H9 (cell line): Measurements from ENCODE around the gene USP35. TPM values are rescaled to one million over a fixed set of nuclear protein-coding genes. Genes with fewer than 3 reads are reported as not detected.

Experiments used
- DNase-seq: peaks from one replicate; pipeline ENCODE4 v3.0.0-alpha.2; 2017
- H2AFZ ChIP-seq: one replicate; pipeline ENCODE4 v1.6.1; 2013; ENCODE audit warnings: mild to moderate bottlenecking, low read length, control low read depth, moderate library complexity
- H2AK5ac ChIP-seq: 2 replicates; pipeline ENCODE4 v1.6.1; 2013; ENCODE audit warnings: low read length, control low read depth, mixed read lengths; ENCODE audit not compliant: insufficient read length
- H2BK120ac ChIP-seq: one replicate; pipeline ENCODE4 v1.6.1; 2013; ENCODE audit warnings: low read depth, mild to moderate bottlenecking, low read length, control low read depth, inconsistent platforms; ENCODE audit not compliant: poor library complexity, severe bottlenecking
- H2BK12ac ChIP-seq: 2 replicates; pipeline ENCODE4 v1.6.1; 2013; ENCODE audit warnings: low read length, control low read depth, mixed read lengths, low read depth; ENCODE audit not compliant: insufficient read length
- H2BK15ac ChIP-seq: 2 replicates; pipeline ENCODE4 v1.6.1; 2013; ENCODE audit warnings: low read depth, low read length, control low read depth
- H2BK20ac ChIP-seq: one replicate; pipeline ENCODE4 v1.6.1; 2013; ENCODE audit warnings: low read depth, mild to moderate bottlenecking, low read length, control low read depth, inconsistent platforms; ENCODE audit not compliant: poor library complexity, severe bottlenecking
- H2BK5ac ChIP-seq: 2 replicates; pipeline ENCODE4 v1.6.1; 2013; ENCODE audit warnings: low read length, control low read depth, mixed read lengths; ENCODE audit not compliant: insufficient read length
- H3K14ac ChIP-seq: 2 replicates; pipeline ENCODE4 v1.6.1; 2013; ENCODE audit warnings: low read length, control low read depth; ENCODE audit not compliant: insufficient read depth
- H3K18ac ChIP-seq: 2 replicates; pipeline ENCODE4 v1.6.1; 2013; ENCODE audit warnings: low read depth, mild to moderate bottlenecking, mixed read lengths, low read length, control low read depth; ENCODE audit not compliant: insufficient read length
- H3K23ac ChIP-seq: 2 replicates; pipeline ENCODE4 v1.6.1; 2013; ENCODE audit warnings: low read length, control low read depth, mixed read lengths, low read depth; ENCODE audit not compliant: insufficient read length
- H3K23me2 ChIP-seq: 2 replicates; pipeline ENCODE4 v1.6.1; 2013; ENCODE audit warnings: low read depth, mild to moderate bottlenecking, mixed read lengths, low read length, control low read depth; ENCODE audit not compliant: insufficient read length, poor library complexity, severe bottlenecking
- H3K27ac ChIP-seq: 2 replicates; pipeline ENCODE4 v1.5.1; 2013; ENCODE audit warnings: low read length, control low read depth, mixed read lengths, low read depth; ENCODE audit not compliant: insufficient read length
- H3K27me3 ChIP-seq: 2 replicates; pipeline ENCODE4 v1.6.1; 2013; ENCODE audit warnings: low read length, control low read depth, inconsistent platforms; ENCODE audit not compliant: insufficient read depth
- H3K4ac ChIP-seq: 2 replicates; pipeline ENCODE4 v1.6.1; 2013; ENCODE audit warnings: low read depth, mild to moderate bottlenecking, control low read depth, inconsistent platforms, low read length, moderate library complexity
- H3K4me1 ChIP-seq: 2 replicates; pipeline ENCODE4 v1.6.1; 2013; ENCODE audit warnings: low read length, control low read depth, inconsistent platforms; ENCODE audit not compliant: insufficient read depth
- H3K4me2 ChIP-seq: 2 replicates; pipeline ENCODE4 v1.6.1; 2013; ENCODE audit warnings: low read length, control low read depth, mixed read lengths; ENCODE audit not compliant: insufficient read length, insufficient read depth
- H3K56ac ChIP-seq: 2 replicates; pipeline ENCODE4 v1.6.1; 2013; ENCODE audit warnings: low read depth, mild to moderate bottlenecking, mixed read lengths, low read length, control low read depth; ENCODE audit not compliant: insufficient read length
- H3K79me1 ChIP-seq: 2 replicates; pipeline ENCODE4 v1.6.1; 2013; ENCODE audit warnings: low read depth, mild to moderate bottlenecking, moderate library complexity, low read length, control low read depth, inconsistent platforms; ENCODE audit not compliant: insufficient read depth, poor library complexity, severe bottlenecking
- H3K79me2 ChIP-seq: 2 replicates; pipeline ENCODE4 v1.6.1; 2013; ENCODE audit warnings: low read length, control low read depth, inconsistent platforms; ENCODE audit not compliant: insufficient read depth
- H3K9ac ChIP-seq: 2 replicates; pipeline ENCODE4 v1.6.1; 2013; ENCODE audit warnings: low read length, control low read depth, mixed read lengths; ENCODE audit not compliant: insufficient read length; ENCODE audit errors: extremely low read depth
- H3K9me3 ChIP-seq: one replicate; pipeline ENCODE4 v1.6.1; 2013; ENCODE audit warnings: low read depth, low read length, inconsistent platforms; ENCODE audit not compliant: control insufficient read depth
- H3T11ph ChIP-seq: one replicate; pipeline ENCODE4 v1.6.1; 2013; ENCODE audit warnings: mild to moderate bottlenecking, low read length, control low read depth, inconsistent platforms
- H4K20me1 ChIP-seq: one replicate; pipeline ENCODE4 v1.6.1; 2013; ENCODE audit not compliant: control insufficient read depth, insufficient read length, insufficient read depth
- H4K5ac ChIP-seq: 2 replicates; pipeline ENCODE4 v1.6.1; 2013; ENCODE audit warnings: low read depth, mild to moderate bottlenecking, mixed read lengths, low read length, control low read depth; ENCODE audit not compliant: insufficient read length
- H4K8ac ChIP-seq: replicated peaks from 2 replicates; pipeline ENCODE4 v1.6.1; 2013; ENCODE audit warnings: low read length, control low read depth, mixed read lengths, low read depth; ENCODE audit not compliant: insufficient read length
- H4K91ac ChIP-seq: 2 replicates; pipeline ENCODE4 v1.6.1; 2013; ENCODE audit warnings: low read depth, mild to moderate bottlenecking, moderate library complexity, mixed read lengths, low read length, control low read depth; ENCODE audit not compliant: insufficient read length
- H3K27ac Mint-ChIP-seq, 3 experiments: 2 replicates in 2 of 3; 3 replicates in 1 of 3; pipeline ENCODE4 v1.8.0; 2020 to 2021; ENCODE audit warnings: mixed read lengths in 3 of 3, mild to moderate bottlenecking in 1 of 3, moderate library complexity in 1 of 3
- H3K27me3 Mint-ChIP-seq: 2 replicates; pipeline ENCODE4 v1.8.0; 2021; ENCODE audit warnings: low read depth, mild to moderate bottlenecking, moderate library complexity, mixed read lengths
- H3K36me3 Mint-ChIP-seq, 3 experiments: 2 replicates in 2 of 3; 3 replicates in 1 of 3; pipeline ENCODE4 v1.8.0; 2020 to 2021; ENCODE audit warnings: low read depth in 3 of 3, mixed read lengths in 3 of 3; ENCODE audit not compliant: insufficient read depth in 1 of 3
- H3K4me1 Mint-ChIP-seq, 2 experiments: 2 replicates each; pipeline ENCODE4 v1.8.0; 2020; ENCODE audit warnings: mixed read lengths in 2 of 2
- H3K4me3 Mint-ChIP-seq, 2 experiments: 2 replicates in 1 of 2; 3 replicates in 1 of 2; pipeline ENCODE4 v1.8.0; 2020 to 2021; ENCODE audit warnings: mild to moderate bottlenecking in 2 of 2, mixed read lengths in 2 of 2, moderate library complexity in 1 of 2
- H3K9me3 Mint-ChIP-seq, 2 experiments: 2 replicates in 1 of 2; 3 replicates in 1 of 2; pipeline ENCODE4 v1.8.0; 2020; ENCODE audit warnings: mild to moderate bottlenecking in 2 of 2, mixed read lengths in 2 of 2, moderate library complexity in 1 of 2
- WGBS: extraction: QIAGEN DNeasy Blood & Tissue Kit; methylation state at CpG from one replicate; pipeline ENCODE4 v1.1.7; 2013; ENCODE audit warnings: missing lambda C conversion rate, low lambda C conversion rate, mixed read lengths; ENCODE audit not compliant: insufficient read length; ENCODE audit errors: extremely low coverage; 5-methylcytosine and 5-hydroxymethylcytosine counted together
- total RNA-seq: library from RNA; stranded (reverse); gene quantifications from 2 replicates; pipeline ENCODE4 v1.2.1, GENCODE V29; 2021
- TF ChIP-seq, protein P1 (sequence below): fragments of 200-600 bp; sonication (generic); conservative IDR thresholded peaks from 3 replicates; pipeline ENCODE4 v1.8.0; 2021; ENCODE audit warnings: antibody characterized with exemption, mild to moderate bottlenecking

Gene USP35
- total RNA-seq, 1 experiment from 2014 or later = 6.8 TPM

- Mint-ChIP-seq H3K4me3 (no peak overlapping the region), H3K27me3 (peaks cover 4% of the 10 kb centered on the region), H3K27ac (no peak overlapping the region), H3K9me3 (no peaks in the 10 kb centered on the region; a peak in 1 of 5 replicates), H3K4me1 (peaks cover 0 to 6% of the 10 kb centered on the region in 2 experiments; a peak in 2 of 4 replicates), H3K36me3 (no peaks in the 10 kb centered on the region)
- Histone ChIP-seq H2AK5ac (no peak overlapping the region), H4K8ac (no peak overlapping the region), H2BK120ac (no peak overlapping the region), H3K4ac (no peak overlapping the region), H3K9me3 (no peaks in the 10 kb centered on the region), H3T11ph (no peak overlapping the region), H3K4me1 (no peaks in the 10 kb centered on the region), H3K23ac (no peak overlapping the region), H4K5ac (no peak overlapping the region), H2AFZ (no peak overlapping the region), H2BK15ac (no peak overlapping the region), H3K18ac (no peak overlapping the region), H2BK20ac (no peak overlapping the region), H3K79me1 (no peaks in the 10 kb centered on the region), H3K27me3 (no peaks in the 10 kb centered on the region), H3K23me2 (no peaks in the 10 kb centered on the region), H2BK12ac (no peak overlapping the region), H3K4me2 (no peak overlapping the region), H3K14ac (no peak overlapping the region), H4K20me1 (no peaks in the 10 kb centered on the region), H4K91ac (no peak overlapping the region), H3K9ac (no peak overlapping the region), H3K27ac (no peak overlapping the region), H2BK5ac (no peak overlapping the region), H3K79me2 (no peaks in the 10 kb centered on the region), H3K56ac (no peak overlapping the region)
- TF ChIP-seq, protein P1, sequence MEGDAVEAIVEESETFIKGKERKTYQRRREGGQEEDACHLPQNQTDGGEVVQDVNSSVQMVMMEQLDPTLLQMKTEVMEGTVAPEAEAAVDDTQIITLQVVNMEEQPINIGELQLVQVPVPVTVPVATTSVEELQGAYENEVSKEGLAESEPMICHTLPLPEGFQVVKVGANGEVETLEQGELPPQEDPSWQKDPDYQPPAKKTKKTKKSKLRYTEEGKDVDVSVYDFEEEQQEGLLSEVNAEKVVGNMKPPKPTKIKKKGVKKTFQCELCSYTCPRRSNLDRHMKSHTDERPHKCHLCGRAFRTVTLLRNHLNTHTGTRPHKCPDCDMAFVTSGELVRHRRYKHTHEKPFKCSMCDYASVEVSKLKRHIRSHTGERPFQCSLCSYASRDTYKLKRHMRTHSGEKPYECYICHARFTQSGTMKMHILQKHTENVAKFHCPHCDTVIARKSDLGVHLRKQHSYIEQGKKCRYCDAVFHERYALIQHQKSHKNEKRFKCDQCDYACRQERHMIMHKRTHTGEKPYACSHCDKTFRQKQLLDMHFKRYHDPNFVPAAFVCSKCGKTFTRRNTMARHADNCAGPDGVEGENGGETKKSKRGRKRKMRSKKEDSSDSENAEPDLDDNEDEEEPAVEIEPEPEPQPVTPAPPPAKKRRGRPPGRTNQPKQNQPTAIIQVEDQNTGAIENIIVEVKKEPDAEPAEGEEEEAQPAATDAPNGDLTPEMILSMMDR = no peak
- no peak for DNase-seq
- no CpG with 5 or more reads among the region's 2 CpGs for WGBS
These were observed 24.2 kb upstream of the USP35 start for GRCh38 chr11:78164471-78164870.
